ENCODE results near the gene PLPPR1.
"Not testable (repeated sequence)": the region's sequence is repeated elsewhere in the genome, so short reads cannot be mapped to it uniquely, and the experiment has no call there.

The PLPPR1 gene

DNA sequence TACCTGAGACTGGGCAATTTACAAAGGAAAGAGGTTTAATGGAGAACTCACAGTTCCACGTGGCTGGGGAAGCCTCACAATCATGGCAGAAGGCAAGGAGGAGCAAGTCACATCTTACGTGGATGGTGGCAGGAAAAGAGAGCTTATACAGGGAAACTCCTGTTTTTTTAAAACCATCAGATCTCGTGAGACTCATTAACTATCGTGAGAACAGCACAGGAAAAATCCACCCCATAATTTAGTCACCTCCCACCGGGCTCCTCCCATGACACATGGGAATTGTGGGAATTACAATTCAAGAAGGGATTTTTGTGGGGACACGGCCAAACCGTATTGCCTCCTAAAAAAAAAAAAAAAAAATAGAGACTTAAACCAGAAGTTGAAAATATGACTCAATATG lies 11.1 kb downstream of the PLPPR1 start:
- not testable (repeated sequence) for DNase-seq (ENCODE audit: extremely low read depth in 1 of 2, low read depth in 1 of 2)

- DNase-seq (ENCODE audit: extremely low read depth in 1 of 2, low read depth in 1 of 2): no peak
Observed at GRCh38 chr9:101047848-101048397, 19.4 kb downstream of the PLPPR1 start.

DNA sequence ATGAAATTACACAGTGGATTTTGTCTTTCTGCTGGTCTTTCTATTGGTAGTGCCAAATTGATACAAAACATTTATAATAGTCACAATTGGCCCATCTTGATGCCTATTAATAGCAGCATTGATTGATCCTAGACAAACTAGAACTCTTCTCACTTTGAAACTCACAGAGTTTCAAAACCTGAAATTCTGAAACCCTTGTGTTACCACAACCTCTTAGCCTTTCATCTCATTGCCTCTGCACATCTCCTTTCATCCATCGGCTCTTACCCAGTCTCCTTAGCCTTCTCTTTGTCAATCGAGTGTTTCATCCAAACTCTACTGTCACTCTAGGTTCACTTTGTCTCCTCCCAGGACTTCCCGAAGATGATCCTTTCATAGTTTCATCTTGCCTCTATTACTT lies 22.1 kb downstream of the PLPPR1 start:
- DNase-seq (ENCODE audit: extremely low read depth in 1 of 2, low read depth in 1 of 2): no peak

DNA sequence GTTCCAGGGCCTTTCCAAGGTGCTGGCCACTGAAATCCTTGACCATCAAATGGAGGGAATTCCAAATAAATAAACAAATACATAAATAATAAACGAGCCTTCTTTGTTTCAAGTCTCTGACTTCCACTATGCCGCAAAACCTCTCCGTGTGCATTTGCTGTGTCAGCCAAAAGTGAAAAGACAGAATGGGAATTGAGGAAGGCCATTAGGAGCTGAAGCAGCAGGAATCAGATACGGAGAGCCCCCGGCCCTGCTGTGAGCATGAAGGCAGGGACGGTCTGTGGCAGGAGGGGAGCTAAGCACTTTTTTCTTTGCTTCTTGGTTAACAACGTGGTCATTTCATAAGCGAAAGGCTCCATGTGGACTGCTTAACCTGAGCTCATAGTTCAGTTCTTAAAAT lies 26.1 kb downstream of the PLPPR1 start:
- DNase-seq (ENCODE audit: extremely low read depth in 1 of 2, low read depth in 1 of 2): no peak

GRCh38 chr9:101055516-101055915 lies 27.0 kb downstream of the PLPPR1 start:
- DNase-seq (ENCODE audit: extremely low read depth in 1 of 2, low read depth in 1 of 2): no peak

DNA sequence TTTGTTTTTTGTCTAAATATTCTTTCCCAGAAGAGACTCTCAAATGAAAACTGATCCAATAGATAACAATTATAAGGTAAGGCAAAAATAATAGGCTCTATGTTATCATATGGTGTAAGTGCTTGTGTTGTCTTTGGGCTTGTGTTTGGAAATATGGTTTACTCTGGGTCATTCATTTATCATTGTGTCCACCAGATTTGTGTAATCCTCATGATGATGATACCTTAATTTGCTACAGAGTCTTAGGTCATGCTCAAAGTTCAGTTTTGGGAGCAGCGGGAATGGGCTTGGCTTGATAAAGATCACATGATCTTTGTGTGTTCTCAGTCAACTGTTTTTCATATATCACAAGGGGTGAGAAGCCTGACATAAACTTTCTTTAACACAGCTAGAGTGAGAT lies 34.2 kb downstream of the PLPPR1 start:
- DNase-seq (ENCODE audit: extremely low read depth in 1 of 2, low read depth in 1 of 2): no peak

- DNase-seq (ENCODE audit: extremely low read depth in 1 of 2, low read depth in 1 of 2): no peak
Observed at GRCh38 chr9:101063192-101063591, 34.7 kb downstream of the PLPPR1 start.

DNA sequence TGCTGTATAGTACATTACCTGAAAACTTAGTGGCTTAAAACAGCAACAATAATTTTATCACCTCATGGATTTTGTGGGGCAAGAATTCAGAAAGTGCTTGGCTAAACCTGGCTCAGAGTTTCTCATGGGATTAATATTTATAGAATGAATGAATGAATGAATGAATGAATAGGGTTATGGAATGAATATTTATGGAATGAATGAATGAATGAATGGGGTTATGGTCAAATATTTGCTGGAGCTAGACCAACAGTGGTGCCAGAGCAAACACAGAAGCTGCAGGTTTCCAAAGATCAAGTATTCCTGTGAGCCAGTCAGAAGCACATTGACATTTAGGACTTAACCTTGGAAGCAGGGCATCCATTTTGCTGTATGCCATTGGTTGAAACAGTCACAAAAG lies 35.7 kb downstream of the PLPPR1 start:
- no peak for DNase-seq (ENCODE audit: extremely low read depth in 1 of 2, low read depth in 1 of 2)

- no peak for DNase-seq (ENCODE audit: extremely low read depth in 1 of 2, low read depth in 1 of 2)
Observed at GRCh38 chr9:101065930-101066329, 37.4 kb downstream of the PLPPR1 start.

DNA sequence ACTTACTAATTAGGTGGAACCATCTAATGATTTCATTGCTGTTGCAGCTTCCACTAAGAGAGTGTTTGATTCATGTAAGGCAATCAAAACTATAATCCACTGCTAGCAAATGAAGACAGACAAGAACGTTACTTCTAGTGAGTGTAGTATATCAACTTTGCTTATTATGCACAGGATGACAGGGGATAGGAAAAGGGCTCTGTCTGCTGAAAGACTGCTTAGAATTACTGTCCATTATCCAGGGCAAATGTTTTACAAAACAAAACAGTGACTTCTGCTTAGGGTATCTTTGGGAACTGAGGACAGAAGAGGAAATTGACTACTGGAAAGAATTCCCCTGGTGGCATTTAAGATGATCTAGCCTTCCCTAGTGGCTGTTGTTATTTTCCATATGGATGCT lies 40.2 kb downstream of the PLPPR1 start:
- no peak for DNase-seq (ENCODE audit: extremely low read depth in 1 of 2, low read depth in 1 of 2)

DNA sequence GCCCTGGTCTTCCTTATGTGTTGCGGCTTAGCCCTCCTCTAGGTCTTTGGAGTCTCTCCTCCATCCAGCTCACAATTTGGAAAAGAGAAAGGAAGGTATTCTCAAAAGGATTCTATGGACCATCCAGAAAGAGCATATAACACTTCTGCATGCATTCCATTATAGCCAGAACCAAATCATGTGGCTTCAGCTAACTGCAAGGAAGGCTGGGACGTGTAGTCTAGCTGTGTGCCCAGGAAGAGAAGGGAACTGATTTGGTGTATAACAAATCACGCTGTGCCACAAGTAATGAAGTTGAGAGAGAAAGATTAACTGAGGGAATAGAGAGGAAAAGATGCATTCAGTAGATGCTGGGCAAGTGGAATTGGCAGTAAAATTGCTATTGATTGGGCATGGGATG lies 43.7 kb downstream of the PLPPR1 start:
- DNase-seq (ENCODE audit: extremely low read depth in 1 of 2, low read depth in 1 of 2): no peak

- DNase-seq (ENCODE audit: extremely low read depth in 1 of 2, low read depth in 1 of 2): no peak
Observed at GRCh38 chr9:101073122-101073521, 44.6 kb downstream of the PLPPR1 start.

GRCh38 chr9:101081641-101082040 lies 53.1 kb downstream of the PLPPR1 start:
- DNase-seq (ENCODE audit: extremely low read depth in 1 of 2, low read depth in 1 of 2): no peak

GRCh38 chr9:101083448-101084202 lies 55.1 kb downstream of the PLPPR1 start:
- DNase-seq (ENCODE audit: extremely low read depth in 1 of 2, low read depth in 1 of 2): no peak

GRCh38 chr9:101087426-101087825 lies 58.9 kb downstream of the PLPPR1 start:
- DNase-seq (ENCODE audit: extremely low read depth in 1 of 2, low read depth in 1 of 2): no peak

- DNase-seq (ENCODE audit: extremely low read depth in 1 of 2, low read depth in 1 of 2): no peak
Observed at GRCh38 chr9:101092922-101093321, 64.4 kb downstream of the PLPPR1 start.

GRCh38 chr9:101093620-101094019 lies 65.1 kb downstream of the PLPPR1 start:
- DNase-seq (ENCODE audit: extremely low read depth in 1 of 2, low read depth in 1 of 2): no peak

GRCh38 chr9:101094686-101095085 lies 66.2 kb downstream of the PLPPR1 start:
- DNase-seq (ENCODE audit: extremely low read depth in 1 of 2, low read depth in 1 of 2): no peak

DNA sequence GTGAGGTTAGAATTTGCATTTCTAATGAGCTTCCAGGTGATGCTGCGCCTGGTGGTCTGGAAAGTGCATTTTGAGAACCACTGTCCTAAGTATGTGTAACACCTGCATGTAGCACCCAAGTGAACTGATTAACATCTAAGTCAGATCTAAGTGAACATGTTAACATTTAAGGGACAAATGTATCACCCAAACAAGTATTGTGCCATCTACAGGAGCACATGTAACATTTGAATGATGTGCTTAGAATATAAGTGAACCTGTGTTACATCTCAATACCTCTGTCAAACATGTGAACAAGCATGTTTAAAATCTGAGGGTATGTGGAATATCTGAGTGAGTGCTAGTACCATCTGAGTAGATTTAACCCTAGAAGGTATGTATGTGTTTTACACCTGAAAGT lies 68.7 kb downstream of the PLPPR1 start:
- no peak for DNase-seq (ENCODE audit: extremely low read depth in 1 of 2, low read depth in 1 of 2)

DNA sequence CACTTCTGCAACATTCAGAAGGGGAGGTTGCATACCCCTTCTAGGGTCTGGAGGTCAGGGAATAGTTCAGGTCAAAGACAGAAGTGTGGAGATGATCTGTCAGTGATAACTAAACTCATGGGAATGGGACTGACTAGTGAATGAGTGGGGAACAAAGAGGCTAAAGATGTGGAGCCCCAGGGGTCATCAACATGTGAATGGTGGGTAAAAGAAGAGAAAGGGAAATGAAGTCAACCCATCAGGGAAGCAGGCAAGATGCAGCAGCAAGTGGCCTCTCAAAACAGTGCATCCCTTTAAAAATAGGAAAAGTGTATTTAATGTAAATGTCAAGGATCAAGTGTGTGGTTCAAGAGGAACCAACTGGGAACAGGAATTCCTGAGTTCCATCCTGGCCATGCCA lies 69.9 kb downstream of the PLPPR1 start:
- DNase-seq (ENCODE audit: extremely low read depth in 1 of 2, low read depth in 1 of 2): no peak

- no peak for DNase-seq (ENCODE audit: extremely low read depth in 1 of 2, low read depth in 1 of 2)
Observed at GRCh38 chr9:101114317-101114716, 85.8 kb downstream of the PLPPR1 start.

- no peak for DNase-seq (ENCODE audit: extremely low read depth in 1 of 2, low read depth in 1 of 2)
Observed at GRCh38 chr9:101115102-101115501, 86.6 kb downstream of the PLPPR1 start.

- DNase-seq (ENCODE audit: extremely low read depth in 1 of 2, low read depth in 1 of 2): no peak
Observed at GRCh38 chr9:101117161-101117560, 88.6 kb downstream of the PLPPR1 start.

All from activated CD8-positive, alpha-beta memory T cell treated with anti-CD3 and anti-CD28 coated beads for 1 hour (primary cell).